Kidney (tissue), 14 donors: Measurements from ENCODE around the gene AKT3. TPM values are rescaled to one million over a fixed set of nuclear protein-coding genes. Genes with fewer than 3 reads are reported as not detected.
A peak's percentile ranks its signal among the peaks of the same experiment; 100 is the strongest.

Source experiments
- DNase-seq, 5 donors: peaks; one replicate each; pipeline ENCODE4 v3.0.0-alpha.2; 2013 to 2020
- FAIRE-seq: peaks from 2 replicates; lab custom pipeline; 2012; peaks lifted over from hg19 to GRCh38; lab: Jason Lieb, UNC
- H3K27ac ChIP-seq, 2 donors: one replicate each; pipeline ENCODE4 v1.7.0; 2013; ENCODE audit warnings: low read depth in 2 of 2, low read length in 2 of 2, inconsistent platforms in 1 of 2
- H3K27me3 ChIP-seq: one replicate; pipeline ENCODE4 v1.7.1; 2013; ENCODE audit warnings: low read length, inconsistent platforms; ENCODE audit not compliant: control insufficient read depth, insufficient read depth
- H3K36me3 ChIP-seq, 3 donors: one replicate each; pipeline versions ENCODE4 v1.7.0 to v1.7.1; 2013; ENCODE audit warnings: low read length in 3 of 3, control low read depth in 1 of 3, inconsistent platforms in 1 of 3; ENCODE audit not compliant: insufficient read depth in 3 of 3, control insufficient read depth in 2 of 3
- H3K4me1 ChIP-seq, 3 donors: one replicate each; pipeline versions ENCODE4 v1.7.0 to v1.7.1; 2013; ENCODE audit warnings: low read length in 3 of 3, inconsistent platforms in 1 of 3, low read depth in 1 of 3; ENCODE audit not compliant: control insufficient read depth in 2 of 3, insufficient read depth in 2 of 3
- H3K4me3 ChIP-seq, 3 donors: one replicate each; pipeline versions ENCODE4 v1.7.0 to v1.8.1; 2013; ENCODE audit warnings: low read length in 3 of 3, control low read depth in 1 of 3, inconsistent platforms in 1 of 3
- H3K9ac ChIP-seq, 3 donors: one replicate each; pipeline versions ENCODE4 v1.7.0 to v1.7.1; 2013; ENCODE audit warnings: low read length in 3 of 3, control low read depth in 1 of 3, inconsistent platforms in 1 of 3
- H3K9me3 ChIP-seq, 3 donors: one replicate each; pipeline versions ENCODE4 v1.7.0 to v1.7.1; 2013; ENCODE audit warnings: low read length in 3 of 3, control low read depth in 1 of 3, inconsistent platforms in 1 of 3; ENCODE audit not compliant: control insufficient read depth in 2 of 3, insufficient read depth in 1 of 3
- intact Hi-C: fragments of 100-400 bp; cut with DNase I; formaldehyde crosslinking; loops from one replicate; pipeline ENCODE4 v1.11.1; 2022
- polyA plus RNA-seq: library from polyadenylated mRNA; stranded (reverse); fragments of 350-450 nt; fragmentation: Illumina TruSeq; extraction: RNeasy Lipid Tissue Mini Kit (QIAGEN cat#74804); gene quantifications from one replicate; pipeline ENCODE4 v1.2.3, GENCODE V29; 2014; ENCODE audit warnings: low read depth, low replicate concordance; ENCODE audit not compliant: insufficient read depth
- total RNA-seq: library from RNA; stranded (reverse); fragmentation: NEBNext Ultra II Directional; extraction: Animal tissue kit (Norgen Biotek cat#: 25700); gene quantifications from one replicate; pipeline ENCODE4 v1.2.1, GENCODE V29; 2021
- TF ChIP-seq, protein P1 (sequence below): IDR thresholded peaks from 3 replicates; pipeline ENCODE4 v1.5.1; 2012; ENCODE audit warnings: mild to moderate bottlenecking, moderate library complexity, borderline replicate concordance; ENCODE audit not compliant: insufficient read depth; ENCODE audit errors: extremely low read depth
- donor health status: control.
- donor health status: control.
- donor health status: control.
- donor health status: control.
- donor health status: control.
- donor health status: DM: yes; HTN: yes; CAD: no.
- donor health status: Normal renal cell carcinoma (clear cell type).

The AKT3 gene
- total and polyA plus RNA-seq, 2 donors from 2014 or later = 9.5 to 81.6 TPM

DNA sequence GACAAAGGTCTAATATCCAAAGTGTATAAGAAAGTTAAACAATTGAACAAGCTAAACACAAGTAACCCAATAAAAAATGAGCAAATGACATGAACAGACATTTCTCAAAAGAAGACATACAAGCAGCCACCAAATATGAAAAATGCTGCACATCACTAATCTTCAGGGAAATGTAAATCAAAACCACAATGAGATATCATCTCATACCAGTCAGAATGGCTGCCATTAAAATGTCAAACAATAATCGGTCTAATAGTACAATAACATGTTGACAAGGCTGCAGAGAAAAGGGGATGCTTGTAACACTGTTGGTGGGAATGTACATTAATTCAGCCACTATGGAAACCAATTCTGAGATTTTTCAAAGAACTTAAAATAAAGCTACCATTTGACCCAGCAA, 264.1 kb downstream of the AKT3 start:
- no peaks in the 10 kb centered on the region for H3K27me3 ChIP-seq
- H3K9ac ChIP-seq = no peak overlapping the region
- FAIRE-seq = no peak
- H3K4me3 ChIP-seq = no peak overlapping the region
- no peak for DNase-seq
- H3K4me1 ChIP-seq = no peaks in the 10 kb centered on the region
- no peaks in the 10 kb centered on the region for H3K36me3 ChIP-seq
- H3K27ac ChIP-seq = no peak overlapping the region
- intact Hi-C loops = no loop called here
- H3K9me3 ChIP-seq = peaks cover 0 to 27% (median 7%) of the 10 kb centered on the region in 3 donors
- TF ChIP-seq, protein P1, sequence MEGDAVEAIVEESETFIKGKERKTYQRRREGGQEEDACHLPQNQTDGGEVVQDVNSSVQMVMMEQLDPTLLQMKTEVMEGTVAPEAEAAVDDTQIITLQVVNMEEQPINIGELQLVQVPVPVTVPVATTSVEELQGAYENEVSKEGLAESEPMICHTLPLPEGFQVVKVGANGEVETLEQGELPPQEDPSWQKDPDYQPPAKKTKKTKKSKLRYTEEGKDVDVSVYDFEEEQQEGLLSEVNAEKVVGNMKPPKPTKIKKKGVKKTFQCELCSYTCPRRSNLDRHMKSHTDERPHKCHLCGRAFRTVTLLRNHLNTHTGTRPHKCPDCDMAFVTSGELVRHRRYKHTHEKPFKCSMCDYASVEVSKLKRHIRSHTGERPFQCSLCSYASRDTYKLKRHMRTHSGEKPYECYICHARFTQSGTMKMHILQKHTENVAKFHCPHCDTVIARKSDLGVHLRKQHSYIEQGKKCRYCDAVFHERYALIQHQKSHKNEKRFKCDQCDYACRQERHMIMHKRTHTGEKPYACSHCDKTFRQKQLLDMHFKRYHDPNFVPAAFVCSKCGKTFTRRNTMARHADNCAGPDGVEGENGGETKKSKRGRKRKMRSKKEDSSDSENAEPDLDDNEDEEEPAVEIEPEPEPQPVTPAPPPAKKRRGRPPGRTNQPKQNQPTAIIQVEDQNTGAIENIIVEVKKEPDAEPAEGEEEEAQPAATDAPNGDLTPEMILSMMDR = no peak

DNA sequence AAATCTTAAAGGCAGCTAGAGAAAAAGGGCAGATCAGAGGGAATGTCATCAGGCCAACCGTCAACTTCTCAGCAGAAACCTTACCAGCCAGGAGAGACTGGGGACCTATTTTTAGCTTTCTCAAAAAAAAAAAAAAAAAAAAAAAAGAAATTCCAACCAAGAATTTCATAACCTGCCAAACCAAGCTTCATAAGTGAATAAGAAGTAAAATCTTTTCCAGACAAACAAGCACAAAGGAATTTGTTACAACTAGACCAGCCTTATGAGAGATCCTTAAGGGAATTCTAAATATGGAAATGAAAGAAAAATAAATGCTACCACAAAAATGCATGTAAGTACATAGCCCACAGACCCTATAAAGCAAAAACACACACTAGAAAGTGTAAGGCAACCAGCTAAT, 267.7 kb downstream of the AKT3 start:
- intact Hi-C loops = no loop called here
- Histone ChIP-seq H3K4me1 (no peaks in the 10 kb centered on the region), H3K27ac (no peak overlapping the region), H3K27me3 (no peaks in the 10 kb centered on the region), H3K36me3 (no peaks in the 10 kb centered on the region), H3K4me3 (no peak overlapping the region), H3K9ac (no peak overlapping the region), H3K9me3 (peaks cover 0 to 27% (median 7%) of the 10 kb centered on the region in 3 donors)
- TF ChIP-seq, protein P1 = no peak
- FAIRE-seq (no peak), DNase-seq (peak in 1 of 5 donors; percentile 7)

DNA sequence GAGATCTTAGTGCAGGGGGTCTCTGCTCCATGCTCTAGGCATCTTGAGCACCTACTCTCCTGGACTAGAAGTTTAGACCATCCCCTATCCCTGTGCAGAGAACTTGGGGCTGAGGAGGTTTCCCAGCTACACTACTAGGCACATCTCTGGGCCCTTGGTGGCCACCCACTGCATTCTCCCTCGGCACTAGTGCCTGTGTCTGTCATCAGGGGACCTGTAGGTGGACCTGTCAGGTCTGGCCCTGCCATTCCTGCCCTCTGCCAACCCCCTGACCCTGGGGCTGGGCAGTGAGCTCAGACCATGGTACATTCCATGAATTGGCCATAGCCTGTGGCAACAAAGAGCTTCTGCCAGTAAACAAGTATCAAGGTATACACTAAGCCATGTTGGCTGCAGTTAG, 269.1 kb downstream of the AKT3 start:
- Histone ChIP-seq H3K4me1 (no peaks in the 10 kb centered on the region), H3K27ac (no peak overlapping the region), H3K9me3 (peaks cover 0 to 27% (median 7%) of the 10 kb centered on the region in 3 donors), H3K9ac (no peak overlapping the region), H3K4me3 (no peak overlapping the region), H3K27me3 (no peaks in the 10 kb centered on the region), H3K36me3 (no peaks in the 10 kb centered on the region)
- intact Hi-C loops = no loop called here
- DNase-seq = no peak
- FAIRE-seq = no peak
- TF ChIP-seq, protein P1 = no peak

DNA sequence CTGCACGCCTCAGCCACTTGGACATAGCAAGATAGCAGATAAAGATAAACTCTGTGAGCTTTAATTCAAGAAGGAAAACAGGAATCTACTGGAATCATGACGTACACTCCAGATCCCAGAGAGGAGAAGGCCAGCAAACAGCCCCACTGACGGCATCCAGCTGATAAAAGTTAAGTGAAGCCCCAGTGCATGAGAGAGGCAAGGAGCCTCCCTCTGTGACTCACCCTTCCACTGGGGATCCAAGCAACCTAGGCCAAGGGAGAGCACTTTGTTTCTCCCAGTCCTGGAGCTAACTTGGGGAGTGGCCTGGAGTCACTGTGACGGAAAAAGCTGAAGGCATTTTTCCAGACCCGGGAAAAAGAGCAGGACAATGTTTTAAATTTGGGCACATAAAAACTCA, 270.0 kb downstream of the AKT3 start:
- H3K27me3 ChIP-seq = no peaks in the 10 kb centered on the region
- no peaks in the 10 kb centered on the region for H3K36me3 ChIP-seq
- H3K27ac ChIP-seq = no peak overlapping the region
- H3K9me3 ChIP-seq = peaks cover 0 to 19% (median 4%) of the 10 kb centered on the region in 3 donors
- no peak overlapping the region for H3K4me3 ChIP-seq
- FAIRE-seq (no peak), DNase-seq (peak in 1 of 5 donors; percentile 28)
- no peak overlapping the region for H3K9ac ChIP-seq
- no peaks in the 10 kb centered on the region for H3K4me1 ChIP-seq
- intact Hi-C loops = no loop called here
- TF ChIP-seq, protein P1 = no peak
